Natural killer cell (primary cell): ENCODE results near the gene PRAC2. TPM values are rescaled to one million over a fixed set of nuclear protein-coding genes. Genes with fewer than 3 reads are reported as not detected.

Experiments used
- ATAC-seq, 3 donors: fragments of 150-1000 bp in 2 of 3; fragments of 200-7000 bp in 1 of 3; cut with Tn5 transposase; 1 replicate in 1 of 3; 2 replicates in 2 of 3; pipeline ENCODE4 v1.10.0; 2021; ENCODE audit warnings: mild to moderate bottlenecking in 2 of 3, moderate library complexity in 2 of 3
- DNase-seq, 2 donors: peaks; one replicate each; pipeline versions ENCODE4 v3.0.0 to v3.0.0-alpha.2; 2013 to 2021; ENCODE audit warnings: mixed read lengths in 1 of 2
- H3K27ac ChIP-seq: one replicate; pipeline ENCODE4 v1.5.1; 2013; ENCODE audit warnings: mild to moderate bottlenecking, low read length
- H3K27me3 ChIP-seq: one replicate; pipeline ENCODE4 v1.6.1; 2013; ENCODE audit warnings: low read length; ENCODE audit not compliant: control insufficient read depth, insufficient read depth
- H3K36me3 ChIP-seq: one replicate; pipeline ENCODE4 v1.6.1; 2013; ENCODE audit warnings: low read length; ENCODE audit not compliant: control insufficient read depth, insufficient read depth
- H3K4me1 ChIP-seq: one replicate; pipeline ENCODE4 v1.6.1; 2013; ENCODE audit warnings: low read length; ENCODE audit not compliant: control insufficient read depth, insufficient read depth
- H3K4me3 ChIP-seq: one replicate; pipeline ENCODE4 v1.5.1; 2013; ENCODE audit warnings: low read length
- H3K9me3 ChIP-seq: one replicate; pipeline ENCODE4 v1.6.1; 2013; ENCODE audit warnings: low read length; ENCODE audit not compliant: control insufficient read depth, insufficient read depth
- H3K27ac Mint-ChIP-seq, 2 donors: one replicate each; pipeline ENCODE4 v1.8.0; 2022; ENCODE audit warnings: mild to moderate bottlenecking in 2 of 2, mixed read lengths in 2 of 2, moderate library complexity in 1 of 2
- H3K27me3 Mint-ChIP-seq, 2 donors: one replicate each; pipeline ENCODE4 v1.8.0; 2022; ENCODE audit warnings: low read depth in 2 of 2, mixed read lengths in 2 of 2
- H3K36me3 Mint-ChIP-seq: one replicate; pipeline ENCODE4 v1.8.0; 2022; ENCODE audit warnings: mixed read lengths
- H3K4me1 Mint-ChIP-seq, 2 donors: one replicate each; pipeline ENCODE4 v1.8.0; 2022; ENCODE audit warnings: mixed read lengths in 2 of 2
- H3K4me3 Mint-ChIP-seq: one replicate; pipeline ENCODE4 v1.8.0; 2022; ENCODE audit warnings: mild to moderate bottlenecking, moderate library complexity, mixed read lengths
- H3K9me3 Mint-ChIP-seq, 2 donors: one replicate each; pipeline ENCODE4 v1.8.0; 2022; ENCODE audit warnings: mixed read lengths in 2 of 2
- WGBS: methylation state at CpG from one replicate; pipeline ENCODE4 v1.1.7; 2013; ENCODE audit warnings: missing lambda C conversion rate; ENCODE audit not compliant: insufficient coverage; 5-methylcytosine and 5-hydroxymethylcytosine counted together
- intact Hi-C: fragments of 100-400 bp; cut with micrococcal nuclease; formaldehyde crosslinking; loops from one replicate; pipeline ENCODE4 v1.14.2; 2022
- total RNA-seq, 4 donors: library from RNA; stranded (reverse); fragments of 120-200 nt in 1 of 4; gene quantifications; one replicate each; pipeline versions ENCODE4 v1.2.3 to v1.2.4, GENCODE V29; 2013 to 2022
- TF ChIP-seq, protein P1 (sequence below): fragments of 200-600 bp; IDR thresholded peaks from one replicate; pipeline ENCODE4 v1.8.0; 2022; ENCODE audit warnings: antibody characterized with exemption

The PRAC2 gene
- total RNA-seq, 3 donors from 2014 or later (not counting 1 experiment from before 2014, with no cell fraction given), result not detected

DNA sequence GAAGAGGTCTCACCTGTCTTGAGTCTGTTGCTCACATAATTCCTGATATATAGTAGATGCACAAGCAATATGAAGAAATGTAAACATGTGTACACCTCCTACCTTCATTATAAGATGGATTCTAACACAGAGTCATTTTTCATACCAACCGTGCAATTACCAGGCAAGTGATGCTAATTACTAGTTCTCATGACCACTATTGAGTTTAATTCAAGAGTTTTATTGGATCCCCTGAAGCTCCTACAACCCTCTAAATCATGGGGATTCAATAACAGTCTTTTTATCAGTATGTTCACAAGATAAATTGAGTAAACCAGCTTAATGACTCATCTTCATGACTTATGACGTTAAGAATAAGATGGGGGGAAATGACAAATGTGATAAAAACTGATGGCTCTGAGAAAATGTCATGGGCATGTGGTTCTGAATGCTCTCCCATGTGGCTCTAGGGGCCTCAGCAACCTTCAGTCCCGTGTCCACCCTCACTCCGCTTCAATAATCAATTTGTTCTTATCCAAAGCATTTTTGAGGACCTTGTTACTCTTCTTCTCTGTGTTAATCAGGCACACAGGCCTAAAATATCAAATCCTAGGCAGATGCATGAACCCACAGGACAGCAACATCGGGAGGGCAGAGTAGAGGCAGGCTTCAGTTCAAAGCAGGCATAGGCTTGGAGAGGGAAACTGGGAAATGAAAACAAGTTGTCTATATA, 43.4 kb upstream of the PRAC2 start:
- peaks cover 4% of the 10 kb centered on the region for H3K27me3 ChIP-seq
- WGBS, result 85% methylated on average over 5 of the region's 5 CpGs
- Mint-ChIP-seq H3K4me3 (no peak overlapping the region), H3K36me3 (no peaks in the 10 kb centered on the region), H3K27me3 (peaks cover 33 to 35% of the 10 kb centered on the region in 2 donors), H3K27ac (no peak overlapping the region), H3K4me1 (peaks cover 0 to 4% of the 10 kb centered on the region in 2 donors), H3K9me3 (no peaks in the 10 kb centered on the region)
- DNase-seq, result no peak
- no peak overlapping the region for H3K27ac ChIP-seq
- peaks cover 9% of the 10 kb centered on the region for H3K4me1 ChIP-seq
- H3K4me3 ChIP-seq, result no peak overlapping the region
- intact Hi-C loops, result loop anchor here (5.0 kb wide), 1 partner anchor 113 kb away; no protein-coding TSS in a partner anchor
- no peaks in the 10 kb centered on the region for H3K9me3 ChIP-seq
- TF ChIP-seq, protein P1, sequence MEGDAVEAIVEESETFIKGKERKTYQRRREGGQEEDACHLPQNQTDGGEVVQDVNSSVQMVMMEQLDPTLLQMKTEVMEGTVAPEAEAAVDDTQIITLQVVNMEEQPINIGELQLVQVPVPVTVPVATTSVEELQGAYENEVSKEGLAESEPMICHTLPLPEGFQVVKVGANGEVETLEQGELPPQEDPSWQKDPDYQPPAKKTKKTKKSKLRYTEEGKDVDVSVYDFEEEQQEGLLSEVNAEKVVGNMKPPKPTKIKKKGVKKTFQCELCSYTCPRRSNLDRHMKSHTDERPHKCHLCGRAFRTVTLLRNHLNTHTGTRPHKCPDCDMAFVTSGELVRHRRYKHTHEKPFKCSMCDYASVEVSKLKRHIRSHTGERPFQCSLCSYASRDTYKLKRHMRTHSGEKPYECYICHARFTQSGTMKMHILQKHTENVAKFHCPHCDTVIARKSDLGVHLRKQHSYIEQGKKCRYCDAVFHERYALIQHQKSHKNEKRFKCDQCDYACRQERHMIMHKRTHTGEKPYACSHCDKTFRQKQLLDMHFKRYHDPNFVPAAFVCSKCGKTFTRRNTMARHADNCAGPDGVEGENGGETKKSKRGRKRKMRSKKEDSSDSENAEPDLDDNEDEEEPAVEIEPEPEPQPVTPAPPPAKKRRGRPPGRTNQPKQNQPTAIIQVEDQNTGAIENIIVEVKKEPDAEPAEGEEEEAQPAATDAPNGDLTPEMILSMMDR, result no peak
- no peaks in the 10 kb centered on the region for H3K36me3 ChIP-seq
- ATAC-seq, result no peak

DNA sequence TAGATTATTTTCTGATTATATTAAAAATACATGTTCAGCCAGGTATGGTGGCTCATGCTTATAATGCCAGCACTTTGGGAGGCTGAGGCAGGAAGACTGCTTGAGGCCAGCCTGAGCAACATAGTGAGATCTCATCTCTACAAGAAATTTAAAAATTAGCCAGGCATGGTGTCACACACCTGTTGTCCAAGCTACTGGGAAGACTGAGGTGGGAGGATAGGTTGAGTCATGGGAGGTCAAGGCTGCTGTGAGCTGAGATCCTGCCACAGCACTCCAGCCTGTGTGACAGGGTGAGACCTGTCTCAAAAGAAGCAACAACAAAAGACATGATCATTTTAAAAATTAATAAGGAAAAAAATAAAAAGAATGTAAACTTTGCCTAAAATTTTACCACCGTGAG, 41.4 kb upstream of the PRAC2 start:
- Mint-ChIP-seq H3K27me3 (peaks cover 17 to 35% of the 10 kb centered on the region in 2 donors), H3K4me1 (peaks cover 0 to 4% of the 10 kb centered on the region in 2 donors)

DNA sequence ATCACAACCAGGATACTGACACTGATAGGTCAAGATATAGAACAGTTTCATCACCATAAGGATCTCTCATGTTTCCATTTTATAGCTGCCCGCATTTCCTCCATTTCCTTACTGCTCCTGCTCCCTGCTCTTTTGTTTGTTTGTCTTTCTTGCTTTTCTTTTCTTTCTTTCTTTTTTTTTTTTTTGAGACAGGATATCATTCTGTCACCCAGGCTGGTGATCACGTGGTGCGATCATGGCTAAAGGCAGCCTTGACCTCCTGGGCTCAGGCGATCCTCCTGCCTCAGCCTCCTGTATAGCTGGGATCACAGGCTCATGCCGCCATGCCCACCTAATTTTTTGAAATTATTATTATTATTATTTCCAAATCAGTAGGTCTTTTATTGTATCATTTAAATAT, 32.3 kb upstream of the PRAC2 start:
- no peaks in the 10 kb centered on the region for H3K4me1 Mint-ChIP-seq
- Histone ChIP-seq H3K36me3 (no peaks in the 10 kb centered on the region), H3K9me3 (no peaks in the 10 kb centered on the region), H3K4me1 (no peaks in the 10 kb centered on the region), H3K27ac (no peak overlapping the region), H3K27me3 (no peaks in the 10 kb centered on the region), H3K4me3 (no peak overlapping the region)
- intact Hi-C loops, result no loop called here
- no peak overlapping the region for H3K27ac Mint-ChIP-seq
- H3K27me3 Mint-ChIP-seq, result peaks cover 36 to 42% of the 10 kb centered on the region in 2 donors
- TF ChIP-seq, protein P1, result no peak
- no peaks in the 10 kb centered on the region for H3K9me3 Mint-ChIP-seq
- DNase-seq (no peak), ATAC-seq (no peak)
- H3K36me3 Mint-ChIP-seq, result no peaks in the 10 kb centered on the region
- no peak overlapping the region for H3K4me3 Mint-ChIP-seq
- WGBS, result 83% methylated on average over 4 of the region's 5 CpGs

More for the DNA sequence above, 41.4 kb upstream of the PRAC2 start:
- 100% methylated on average over 1 of the region's 1 CpG for WGBS
- Histone ChIP-seq H3K4me3 (no peak overlapping the region), H3K27me3 (peaks cover 4% of the 10 kb centered on the region), H3K27ac (no peak overlapping the region), H3K36me3 (no peaks in the 10 kb centered on the region), H3K9me3 (no peaks in the 10 kb centered on the region), H3K4me1 (peaks cover 9% of the 10 kb centered on the region)
- Mint-ChIP-seq H3K9me3 (no peaks in the 10 kb centered on the region), H3K4me3 (no peak overlapping the region), H3K36me3 (no peaks in the 10 kb centered on the region), H3K27ac (no peak overlapping the region)
- intact Hi-C loops, result no loop called here
- no peak for ATAC-seq
- TF ChIP-seq, protein P1, result no peak
- DNase-seq, result no peak

DNA sequence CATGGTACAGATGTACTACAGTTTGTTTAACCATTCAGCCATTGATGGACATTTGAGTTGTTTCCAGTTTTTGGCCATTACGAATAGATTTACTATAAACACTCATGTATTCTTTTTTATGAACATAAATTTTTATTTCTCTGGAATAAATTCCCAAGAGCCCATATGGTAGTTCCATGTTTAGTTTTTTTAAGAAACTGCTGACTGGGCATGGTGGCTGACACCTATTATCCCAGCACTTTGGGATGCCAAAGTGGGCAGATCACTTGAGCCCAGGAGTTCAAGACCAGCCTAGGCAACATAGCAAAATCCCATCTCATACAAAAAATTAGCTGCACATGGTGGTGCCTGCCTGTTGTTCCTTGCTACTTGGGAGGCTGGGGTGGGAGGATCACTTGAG, 30.9 kb upstream of the PRAC2 start:
- Mint-ChIP-seq H3K27me3 (peaks cover 42 to 52% of the 10 kb centered on the region in 2 donors), H3K36me3 (no peaks in the 10 kb centered on the region), H3K27ac (no peak overlapping the region), H3K4me1 (no peaks in the 10 kb centered on the region), H3K4me3 (no peak overlapping the region), H3K9me3 (no peaks in the 10 kb centered on the region)
- Histone ChIP-seq H3K27me3 (no peaks in the 10 kb centered on the region), H3K4me1 (no peaks in the 10 kb centered on the region), H3K9me3 (no peaks in the 10 kb centered on the region), H3K4me3 (no peak overlapping the region), H3K27ac (no peak overlapping the region), H3K36me3 (no peaks in the 10 kb centered on the region)
- ATAC-seq (no peak), DNase-seq (no peak)
- TF ChIP-seq, protein P1, result no peak
- no CpG with 5 or more reads among the region's 1 CpG for WGBS
- intact Hi-C loops, result no loop called here
